GM15510 (cell line): ENCODE measurements around the gene NME7.

ENCODE experiments used
- POLR2A ChIP-seq: IDR thresholded peaks from 3 replicates; pipeline ENCODE4 v1.6.1; 2011; ENCODE audit warnings: borderline replicate concordance; ENCODE audit not compliant: insufficient read length; ENCODE audit errors: extremely low read depth

NME7 gene

GRCh38 chr1:169132512-169133227 is 234.9 kb downstream of the NME7 start:
- no peak for TF ChIP-seq POLR2A

DNA sequence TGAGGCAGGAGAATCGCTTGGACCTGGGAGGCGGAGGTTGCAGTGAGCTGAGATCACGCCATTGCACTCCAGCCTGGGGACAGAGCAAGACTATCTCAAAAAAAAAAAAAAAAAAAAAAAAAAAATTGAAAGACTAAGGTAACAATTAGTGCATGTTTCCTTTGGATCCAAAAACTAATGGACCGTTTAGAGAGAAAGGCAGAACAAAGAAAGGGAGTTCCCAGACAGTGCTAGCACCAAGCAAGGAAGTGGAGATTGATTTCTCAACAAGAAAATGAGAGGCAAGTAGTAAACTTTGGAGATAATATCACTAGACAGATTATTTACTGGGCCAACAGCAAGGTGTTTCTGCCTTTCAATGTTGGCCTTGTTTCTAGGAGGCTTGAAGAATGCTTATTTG is 236.9 kb downstream of the NME7 start:
- TF ChIP-seq POLR2A, result no peak

- no peak for TF ChIP-seq POLR2A
Observed at GRCh38 chr1:169129109-169129784, 238.3 kb downstream of the NME7 start.

- no peak for TF ChIP-seq POLR2A
Observed at GRCh38 chr1:169128562-169128961, 239.0 kb downstream of the NME7 start.

GRCh38 chr1:169127305-169127704 is 240.3 kb downstream of the NME7 start:
- no peak for TF ChIP-seq POLR2A

- TF ChIP-seq POLR2A, result no peak
Observed at GRCh38 chr1:169126335-169126734, 241.3 kb downstream of the NME7 start.

DNA sequence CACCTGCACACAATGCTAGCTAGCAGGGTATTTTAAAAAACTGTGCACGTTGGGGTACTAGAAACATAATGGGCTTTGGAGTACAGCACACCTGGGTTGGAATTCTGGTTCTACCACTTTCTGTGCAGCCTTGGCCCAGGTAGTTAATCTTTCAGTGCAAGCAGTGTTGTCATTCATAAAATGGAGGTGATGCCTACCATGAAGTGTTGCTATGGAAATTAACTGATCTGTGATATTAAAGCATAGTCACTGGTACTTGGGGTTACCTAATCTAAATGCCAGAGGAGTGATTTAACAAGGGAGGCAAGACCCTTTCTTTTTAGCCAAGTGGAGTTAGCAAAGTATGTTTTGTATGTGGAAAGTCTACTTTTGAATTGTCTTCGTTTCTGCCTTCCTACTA is 243.1 kb downstream of the NME7 start:
- TF ChIP-seq POLR2A, result no peak

DNA sequence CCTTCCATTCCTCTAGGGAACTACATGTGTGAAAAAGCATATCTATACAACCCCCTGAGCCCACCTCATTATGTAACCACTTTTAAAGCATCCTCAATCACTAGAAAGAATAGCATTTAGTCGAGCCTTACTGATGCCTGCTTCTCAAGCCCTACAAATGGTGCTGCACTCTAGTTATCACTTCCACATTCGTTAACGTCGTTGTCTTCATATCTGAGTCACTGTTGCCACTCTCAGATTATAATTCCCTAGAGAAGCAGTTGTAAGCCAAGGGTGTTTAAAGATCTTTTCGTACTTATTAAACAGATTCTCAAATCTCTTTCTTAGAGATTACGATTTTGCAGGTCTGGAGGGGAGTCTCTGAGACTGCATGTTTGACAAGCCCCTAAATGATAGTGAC is 244.6 kb downstream of the NME7 start:
- no peak for TF ChIP-seq POLR2A

- no peak for TF ChIP-seq POLR2A
Observed at GRCh38 chr1:169121146-169121923, 246.3 kb downstream of the NME7 start.

DNA sequence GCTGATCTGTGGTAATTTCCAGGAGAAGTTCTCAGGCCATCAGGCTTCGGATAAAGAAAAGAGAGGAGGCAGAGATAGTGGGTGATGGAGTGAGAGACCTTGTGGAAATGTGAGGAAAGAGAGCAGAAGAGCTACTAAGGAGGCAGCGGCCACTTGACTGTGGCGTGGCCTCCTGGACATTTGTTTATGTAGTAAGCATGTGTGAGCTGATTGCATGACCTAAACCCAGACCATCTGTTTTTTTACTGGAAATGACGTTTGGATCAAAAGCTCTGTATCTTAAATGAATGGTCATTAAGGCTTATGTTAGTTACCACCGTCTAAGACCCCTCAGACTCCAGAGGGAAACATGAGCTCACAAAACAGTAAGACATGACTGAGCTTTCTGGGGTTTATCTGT is 247.5 kb downstream of the NME7 start:
- no peak for TF ChIP-seq POLR2A

DNA sequence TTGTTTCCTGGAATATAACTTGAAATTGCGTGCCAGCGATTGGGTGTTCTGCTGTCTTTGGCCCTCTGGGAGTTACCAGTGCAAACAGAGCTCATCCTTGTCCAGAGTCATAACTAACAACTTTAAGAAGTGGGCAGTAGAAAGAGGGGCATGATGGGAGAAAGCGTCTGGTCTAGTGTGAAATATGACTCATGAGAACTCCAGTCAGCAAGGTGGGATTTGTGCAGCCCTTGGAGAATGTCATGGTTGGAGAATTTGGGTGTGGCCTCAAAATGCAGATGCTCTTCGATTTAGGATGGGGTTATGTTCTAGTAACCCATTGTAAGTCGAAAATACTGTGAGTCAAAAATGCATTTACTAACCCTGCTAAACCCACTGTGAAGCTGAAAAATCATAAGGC is 248.2 kb downstream of the NME7 start:
- no peak for TF ChIP-seq POLR2A

DNA sequence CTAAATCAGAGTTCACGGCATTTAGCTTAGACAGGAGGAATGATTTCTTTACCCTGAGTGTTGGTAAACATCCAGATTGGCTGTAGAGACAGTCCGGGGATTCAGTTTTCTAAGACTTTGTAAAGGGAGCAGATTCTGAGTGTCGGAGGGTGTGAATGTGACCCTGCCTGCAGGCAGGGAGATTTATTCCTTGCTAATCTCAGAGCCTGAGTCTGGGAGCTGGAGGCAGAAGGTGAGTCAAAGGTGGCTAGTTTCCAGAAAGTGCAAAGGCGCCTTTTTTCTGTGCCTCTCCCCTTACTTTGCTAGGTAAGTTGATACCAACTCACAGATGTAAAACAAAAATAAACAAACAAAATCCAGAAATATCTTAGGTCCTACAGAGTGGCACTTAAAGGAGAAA is 249.4 kb downstream of the NME7 start:
- no peak for TF ChIP-seq POLR2A

GRCh38 chr1:169117599-169117998 is 250.0 kb downstream of the NME7 start:
- TF ChIP-seq POLR2A, result no peak

GRCh38 chr1:169117014-169117413 is 250.6 kb downstream of the NME7 start:
- no peak for TF ChIP-seq POLR2A

DNA sequence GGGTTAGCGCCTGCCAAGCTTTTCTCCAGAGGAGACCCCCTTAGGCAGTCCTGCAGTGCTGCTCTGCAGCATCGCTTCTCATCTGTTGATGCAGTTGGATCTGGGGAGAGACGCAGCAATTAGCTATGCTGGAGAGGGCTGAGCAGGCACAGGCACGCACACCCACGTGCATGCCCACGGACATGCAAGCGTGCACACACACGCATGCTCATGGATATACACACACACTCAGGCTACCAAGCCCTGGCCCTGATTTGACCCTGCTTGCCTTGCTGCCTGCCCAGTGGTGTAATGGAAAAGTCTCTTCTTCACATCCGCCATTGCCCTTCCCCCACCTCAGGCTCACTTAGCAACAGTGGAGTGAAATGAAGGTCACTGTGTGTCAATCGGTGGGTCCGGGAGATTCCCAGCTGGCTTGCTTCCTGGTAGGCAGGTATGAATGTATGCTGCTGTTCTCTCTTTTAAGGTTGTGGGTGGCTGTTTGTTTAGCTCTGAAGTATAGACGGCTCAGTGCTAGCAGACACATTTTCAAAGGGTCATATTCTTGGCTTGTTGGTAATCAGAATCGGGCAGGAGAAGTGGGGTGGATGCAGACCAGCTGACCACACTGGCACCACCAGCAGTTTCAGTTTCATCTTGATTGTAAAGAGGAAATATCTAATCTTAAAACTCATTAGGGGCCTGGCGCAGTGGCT is 251.6 kb downstream of the NME7 start:
- TF ChIP-seq POLR2A, result no peak

GRCh38 chr1:169113613-169114119 is 253.9 kb downstream of the NME7 start:
- TF ChIP-seq POLR2A, result no peak

- no peak for TF ChIP-seq POLR2A
Observed at GRCh38 chr1:169112241-169112640, 255.4 kb downstream of the NME7 start.
